ENCODE measurements around the gene ACE2. TPM values are rescaled to one million over a fixed set of nuclear protein-coding genes. Genes with fewer than 3 reads are reported as not detected.

Gene ACE2
- total RNA-seq, 2 donors from 2014 or later, result 6.2 to 17.5 TPM

- no peak overlapping the region for H3K4me3 ChIP-seq
Observed at GRCh38 chrX:15549189-15550012, 51.4 kb downstream of the ACE2 start.

GRCh38 chrX:15547356-15547755 lies 53.4 kb downstream of the ACE2 start:
- WGBS, 2 donors, result 83 to 92% methylated on average over 2 of the region's 2 CpGs

More at GRCh38 chrX:15549189-15550012, 51.4 kb downstream of the ACE2 start:
- TF ChIP-seq POLR2A (IDR thresholded peaks at IDR 0.05) (no peak), CTCF (IDR thresholded peaks at IDR 0.05) (no peak)
- Histone ChIP-seq H3K4me1 (no peaks in the 10 kb centered on the region), H3K27me3 (no peaks in the 10 kb centered on the region), H3K36me3 (replicated peaks in 1 of 2; ENCODE audit: insufficient read depth in 1 of 2, low read depth in 2 of 2) (no peaks in the 10 kb centered on the region), H3K9me3 (no peaks in the 10 kb centered on the region), H3K27ac (no peak overlapping the region)
- WGBS, 2 donors, result 53 to 75% methylated on average over 5 to 8 of the region's 8 CpGs
- intact Hi-C loops (cut with DNase I), result no loop called here
- ATAC-seq, result no peak
- no peak for DNase-seq

GRCh38 chrX:15546745-15547144 lies 54.0 kb downstream of the ACE2 start:
- ATAC-seq (no peak), DNase-seq (no peak)
- Histone ChIP-seq H3K27ac (no peak overlapping the region), H3K27me3 (no peaks in the 10 kb centered on the region), H3K4me3 (no peak overlapping the region), H3K4me1 (no peaks in the 10 kb centered on the region), H3K9me3 (no peaks in the 10 kb centered on the region), H3K36me3 (replicated peaks in 1 of 2; ENCODE audit: insufficient read depth in 1 of 2, low read depth in 2 of 2) (no peaks in the 10 kb centered on the region)
- 59 to 69% methylated on average over 3 to 5 of the region's 5 CpGs for WGBS, 2 donors
- intact Hi-C loops (cut with DNase I), result no loop called here
- TF ChIP-seq POLR2A (IDR thresholded peaks at IDR 0.05), result no peak
- no peak for TF ChIP-seq CTCF (IDR thresholded peaks at IDR 0.05)

More at GRCh38 chrX:15547356-15547755, 53.4 kb downstream of the ACE2 start:
- Histone ChIP-seq H3K4me1 (no peaks in the 10 kb centered on the region), H3K4me3 (no peak overlapping the region), H3K27ac (no peak overlapping the region), H3K27me3 (no peaks in the 10 kb centered on the region), H3K9me3 (no peaks in the 10 kb centered on the region), H3K36me3 (replicated peaks in 1 of 2; ENCODE audit: insufficient read depth in 1 of 2, low read depth in 2 of 2) (no peaks in the 10 kb centered on the region)
- intact Hi-C loops (cut with DNase I), result no loop called here
- ATAC-seq, result no peak
- no peak for DNase-seq
- TF ChIP-seq CTCF (IDR thresholded peaks at IDR 0.05), result no peak
- no peak for TF ChIP-seq POLR2A (IDR thresholded peaks at IDR 0.05)

GRCh38 chrX:15530318-15530717 lies 70.4 kb downstream of the ACE2 start:
- no peak overlapping the region for H3K4me3 ChIP-seq
- no peaks in the 10 kb centered on the region for H3K27me3 ChIP-seq
- intact Hi-C loops (cut with DNase I), result no loop called here
- no peak for ATAC-seq
- no peaks in the 10 kb centered on the region for H3K4me1 ChIP-seq
- DNase-seq, result no peak
- no peak overlapping the region for H3K27ac ChIP-seq
- TF ChIP-seq CTCF (IDR thresholded peaks at IDR 0.05) (no peak), POLR2A (IDR thresholded peaks at IDR 0.05) (no peak)
- no peaks in the 10 kb centered on the region for H3K9me3 ChIP-seq
- 65 to 72% methylated on average over 4 to 6 of the region's 6 CpGs for WGBS, 2 donors
- H3K36me3 ChIP-seq (replicated peaks in 1 of 2; ENCODE audit: insufficient read depth in 1 of 2, low read depth in 2 of 2), result no peaks in the 10 kb centered on the region

- H3K27me3 ChIP-seq, result no peaks in the 10 kb centered on the region
- TF ChIP-seq POLR2A (IDR thresholded peaks at IDR 0.05), result no peak
- TF ChIP-seq CTCF (IDR thresholded peaks at IDR 0.05), result no peak
- no peaks in the 10 kb centered on the region for H3K4me1 ChIP-seq
- intact Hi-C loops (cut with DNase I), result no loop called here
- no peak for DNase-seq
- H3K9me3 ChIP-seq, result no peaks in the 10 kb centered on the region
- H3K36me3 ChIP-seq (replicated peaks in 1 of 2; ENCODE audit: insufficient read depth in 1 of 2, low read depth in 2 of 2), result no peaks in the 10 kb centered on the region
- ATAC-seq, result no peak
- H3K4me3 ChIP-seq, result no peak overlapping the region
- H3K27ac ChIP-seq, result no peak overlapping the region
Observed at GRCh38 chrX:15529165-15529564, 71.6 kb downstream of the ACE2 start.
